Measurements from ENCODE around the gene NOL4. TPM values are rescaled to one million over a fixed set of nuclear protein-coding genes. Genes with fewer than 3 reads are reported as not detected.
A peak's percentile ranks its signal among the peaks of the same experiment; 100 is the strongest.
"Not testable (repeated sequence)": the region's sequence is repeated elsewhere in the genome, so short reads cannot be mapped to it uniquely, and the experiment has no call there.

The NOL4 gene, protein sequence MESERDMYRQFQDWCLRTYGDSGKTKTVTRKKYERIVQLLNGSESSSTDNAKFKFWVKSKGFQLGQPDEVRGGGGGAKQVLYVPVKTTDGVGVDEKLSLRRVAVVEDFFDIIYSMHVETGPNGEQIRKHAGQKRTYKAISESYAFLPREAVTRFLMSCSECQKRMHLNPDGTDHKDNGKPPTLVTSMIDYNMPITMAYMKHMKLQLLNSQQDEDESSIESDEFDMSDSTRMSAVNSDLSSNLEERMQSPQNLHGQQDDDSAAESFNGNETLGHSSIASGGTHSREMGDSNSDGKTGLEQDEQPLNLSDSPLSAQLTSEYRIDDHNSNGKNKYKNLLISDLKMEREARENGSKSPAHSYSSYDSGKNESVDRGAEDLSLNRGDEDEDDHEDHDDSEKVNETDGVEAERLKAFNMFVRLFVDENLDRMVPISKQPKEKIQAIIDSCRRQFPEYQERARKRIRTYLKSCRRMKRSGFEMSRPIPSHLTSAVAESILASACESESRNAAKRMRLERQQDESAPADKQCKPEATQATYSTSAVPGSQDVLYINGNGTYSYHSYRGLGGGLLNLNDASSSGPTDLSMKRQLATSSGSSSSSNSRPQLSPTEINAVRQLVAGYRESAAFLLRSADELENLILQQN
- total RNA-seq = 1.3 and 2.0 TPM in 2 replicates
- 0.66 and 2.3 TPM in 2 replicates for polyA plus RNA-seq

DNA sequence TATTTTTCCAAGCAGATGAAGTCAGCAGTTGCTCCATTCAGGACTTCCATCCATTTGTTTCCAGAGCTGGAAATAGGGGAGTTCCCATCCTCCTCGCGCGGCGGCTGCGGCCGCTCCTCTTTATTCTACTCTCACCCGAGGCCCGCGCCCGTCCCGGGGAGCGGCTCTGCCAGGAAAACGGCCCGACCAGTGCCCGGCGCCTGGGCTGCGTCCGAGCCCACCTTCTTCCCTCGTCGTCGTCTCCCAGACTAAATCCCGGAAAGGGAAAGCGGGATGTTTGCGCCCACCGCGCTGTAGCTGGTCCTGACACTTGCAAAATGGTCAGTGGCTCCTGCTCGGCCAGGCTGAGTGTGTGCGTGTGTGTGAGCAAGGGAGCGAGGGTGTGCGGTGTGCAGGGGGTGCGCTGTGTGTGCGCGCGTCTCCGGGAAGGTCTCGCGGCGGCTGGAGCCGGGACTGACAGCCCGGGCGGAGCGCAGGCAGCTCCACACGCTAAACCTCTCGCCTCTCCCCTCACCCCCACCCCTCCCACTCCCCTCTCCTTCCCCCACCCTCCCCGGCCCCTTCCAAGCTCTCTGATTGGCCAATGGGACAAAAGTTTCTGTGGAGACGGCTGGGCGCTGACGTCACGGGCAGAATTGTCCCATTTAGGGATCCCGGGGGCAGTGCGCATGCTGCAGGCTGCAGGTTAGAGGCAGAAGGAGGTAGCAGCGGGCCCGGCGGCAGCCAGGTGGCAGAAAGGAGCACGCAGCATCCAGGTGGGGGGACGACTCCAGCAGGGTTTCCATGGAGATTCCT, at the start of gene NOL4:
TSS of gene NOL4 (minus strand) at position 491 of the 795 bp plus-strand sequence. CDS start 1,660 bp downstream, outside the sequence.
- peaks cover 69% of the 10 kb centered on the region for H3K27me3 ChIP-seq
- H3K27ac ChIP-seq = no peak within 1 kb of the TSS

DNA sequence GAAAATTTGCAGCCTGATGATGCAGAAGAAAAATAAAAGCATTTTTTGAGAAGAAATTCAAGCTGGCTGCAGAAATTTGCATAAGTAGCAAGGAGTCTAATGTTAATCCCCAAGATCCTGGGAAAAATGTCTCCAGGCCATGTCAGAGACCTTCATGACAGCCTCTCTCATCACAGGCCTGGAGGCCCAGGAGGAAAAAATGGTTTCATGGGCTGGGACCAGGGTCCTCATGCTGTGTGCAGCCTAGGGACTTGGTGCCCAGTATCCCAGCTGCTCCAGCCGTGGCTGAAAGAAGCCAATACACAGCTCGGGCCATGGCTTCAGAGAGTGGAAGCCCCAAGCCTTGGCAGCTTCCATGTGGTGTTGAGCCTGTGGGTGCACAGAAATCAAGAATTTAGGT, 41.3 kb upstream of the NOL4 start:
- H3K4me2 ChIP-seq; H3K79me2 ChIP-seq; H3K27me3 ChIP-seq; H3K9me3 ChIP-seq (ENCODE audit: low read depth); H3K4me1 ChIP-seq (ENCODE audit: insufficient read depth); H3K4me3 ChIP-seq; H3K27ac ChIP-seq; H2AFZ ChIP-seq; H4K20me1 ChIP-seq (ENCODE audit: insufficient read depth, poor library complexity, severe bottlenecking); H3K9me2 ChIP-seq (replicated peaks; ENCODE audit: insufficient read depth); DNase-seq (ENCODE audit: low spot score); H3K36me3 ChIP-seq (replicated peaks; ENCODE audit: insufficient read depth, low read depth): not testable (repeated sequence)
- WGBS (ENCODE audit: low lambda C conversion rate, missing lambda C conversion rate) = 79% methylated on average over 2 of the region's 2 CpGs

More for the DNA sequence above, at the start of gene NOL4:
- no peaks in the 10 kb centered on the region for H3K36me3 ChIP-seq (replicated peaks; ENCODE audit: insufficient read depth, low read depth)
- H3K9me2 ChIP-seq (replicated peaks; ENCODE audit: insufficient read depth) = no peaks in the 10 kb centered on the region
- peaks cover 20% of the 10 kb centered on the region for H3K4me1 ChIP-seq (ENCODE audit: insufficient read depth)
- no peaks in the 10 kb centered on the region for H3K9me3 ChIP-seq (ENCODE audit: low read depth)
- TF ChIP-seq EZH2 (IDR thresholded peaks at IDR 0.05; ENCODE audit: borderline replicate concordance) (no peak), EZH2phosphoT487 (IDR thresholded peaks at IDR 0.05; ENCODE audit: low read depth, severe bottlenecking, unreplicated experiment) (no peak)
- TF ChIP-seq, protein P1, sequence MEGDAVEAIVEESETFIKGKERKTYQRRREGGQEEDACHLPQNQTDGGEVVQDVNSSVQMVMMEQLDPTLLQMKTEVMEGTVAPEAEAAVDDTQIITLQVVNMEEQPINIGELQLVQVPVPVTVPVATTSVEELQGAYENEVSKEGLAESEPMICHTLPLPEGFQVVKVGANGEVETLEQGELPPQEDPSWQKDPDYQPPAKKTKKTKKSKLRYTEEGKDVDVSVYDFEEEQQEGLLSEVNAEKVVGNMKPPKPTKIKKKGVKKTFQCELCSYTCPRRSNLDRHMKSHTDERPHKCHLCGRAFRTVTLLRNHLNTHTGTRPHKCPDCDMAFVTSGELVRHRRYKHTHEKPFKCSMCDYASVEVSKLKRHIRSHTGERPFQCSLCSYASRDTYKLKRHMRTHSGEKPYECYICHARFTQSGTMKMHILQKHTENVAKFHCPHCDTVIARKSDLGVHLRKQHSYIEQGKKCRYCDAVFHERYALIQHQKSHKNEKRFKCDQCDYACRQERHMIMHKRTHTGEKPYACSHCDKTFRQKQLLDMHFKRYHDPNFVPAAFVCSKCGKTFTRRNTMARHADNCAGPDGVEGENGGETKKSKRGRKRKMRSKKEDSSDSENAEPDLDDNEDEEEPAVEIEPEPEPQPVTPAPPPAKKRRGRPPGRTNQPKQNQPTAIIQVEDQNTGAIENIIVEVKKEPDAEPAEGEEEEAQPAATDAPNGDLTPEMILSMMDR (IDR thresholded peaks at IDR 0.05; ENCODE audit: poor library complexity) = peak; percentile 57
- WGBS (ENCODE audit: low lambda C conversion rate, missing lambda C conversion rate) = 1% methylated on average over 46 of the region's 56 CpGs
- no peaks in the 10 kb centered on the region for H3K79me2 ChIP-seq
- H4K20me1 ChIP-seq (ENCODE audit: insufficient read depth, poor library complexity, severe bottlenecking) = no peaks in the 10 kb centered on the region
- peak; percentile 85 for DNase-seq (ENCODE audit: low spot score)
- peak within 1 kb of the TSS; percentile 90 for H2AFZ ChIP-seq
- peak within 1 kb of the TSS; percentile 99 for H3K4me2 ChIP-seq
- H3K4me3 ChIP-seq = peak within 1 kb of the TSS; percentile 70

DNA sequence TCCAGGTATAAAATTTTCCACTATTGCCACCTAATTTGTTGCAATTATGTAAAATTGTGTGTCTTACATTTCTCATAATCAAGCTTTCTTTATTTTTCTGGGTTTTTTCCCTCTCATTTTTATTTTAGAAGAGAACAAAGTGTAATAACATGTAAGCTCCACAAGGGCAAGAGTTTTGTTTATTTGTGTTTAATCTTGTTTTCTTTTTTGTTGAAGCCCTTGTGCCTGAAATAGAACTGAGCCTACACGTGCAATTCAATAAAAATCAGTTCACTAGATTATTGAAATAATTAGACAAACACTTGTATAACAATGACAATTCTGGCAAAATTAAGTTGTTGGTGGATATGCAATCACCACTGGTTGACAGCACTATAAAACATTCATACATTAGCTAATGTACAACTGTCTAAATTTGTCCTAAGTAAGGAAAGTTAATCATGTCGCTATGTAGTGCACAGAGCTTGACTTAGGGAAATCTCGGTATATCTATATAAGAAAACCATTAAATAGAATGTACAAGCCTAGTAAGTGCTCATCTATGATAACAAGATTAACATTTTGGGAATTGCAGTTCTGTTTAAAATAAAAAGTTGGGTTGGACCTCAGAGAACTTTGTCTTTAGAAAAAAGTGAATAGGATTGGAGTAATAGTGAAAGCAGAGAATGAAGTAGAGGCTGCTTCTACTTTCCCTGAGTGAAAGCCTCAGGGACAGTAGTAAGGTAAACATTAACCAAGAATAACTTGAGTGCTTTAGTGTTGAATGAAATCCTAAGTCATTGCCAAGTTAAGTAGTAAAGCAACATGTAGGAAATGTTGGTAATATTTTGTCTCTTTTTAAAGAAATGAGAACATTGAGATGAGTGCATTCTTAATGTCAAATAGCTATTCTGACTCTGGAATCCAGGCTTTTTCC, 37.4 kb upstream of the NOL4 start:
- no peaks in the 10 kb centered on the region for H3K36me3 ChIP-seq (replicated peaks; ENCODE audit: insufficient read depth, low read depth)
- no peak overlapping the region for H3K4me2 ChIP-seq
- no peak overlapping the region for H3K27ac ChIP-seq
- TF ChIP-seq EZH2 (IDR thresholded peaks at IDR 0.05; ENCODE audit: borderline replicate concordance) = no peak
- TF ChIP-seq, protein P1 (IDR thresholded peaks at IDR 0.05; ENCODE audit: poor library complexity) = peak; percentile 4
- TF ChIP-seq EZH2phosphoT487 (IDR thresholded peaks at IDR 0.05; ENCODE audit: low read depth, severe bottlenecking, unreplicated experiment) = no peak
- H3K4me1 ChIP-seq (ENCODE audit: insufficient read depth) = no peaks in the 10 kb centered on the region
- H4K20me1 ChIP-seq (ENCODE audit: insufficient read depth, poor library complexity, severe bottlenecking) = no peaks in the 10 kb centered on the region
- no peak overlapping the region for H3K4me3 ChIP-seq
- no peaks in the 10 kb centered on the region for H3K79me2 ChIP-seq
- no peaks in the 10 kb centered on the region for H3K9me3 ChIP-seq (ENCODE audit: low read depth)
- no peaks in the 10 kb centered on the region for H3K9me2 ChIP-seq (replicated peaks; ENCODE audit: insufficient read depth)
- WGBS (ENCODE audit: low lambda C conversion rate, missing lambda C conversion rate) = 77% methylated on average over 3 of the region's 3 CpGs
- DNase-seq (ENCODE audit: low spot score) = no peak
- no peak overlapping the region for H2AFZ ChIP-seq
- H3K27me3 ChIP-seq = no peaks in the 10 kb centered on the region
